ENCODE data around the gene SNX30.

GRCh38 chr9:112820881-112821280, 70.3 kb downstream of the SNX30 start:
- TF ChIP-seq CTCF (IDR thresholded peaks at IDR 0.05; ENCODE audit: borderline replicate concordance, extremely low read depth, low read length, poor library complexity, severe bottlenecking) = no peak
- no peak for TF ChIP-seq EZH2 (IDR thresholded peaks at IDR 0.05; ENCODE audit: borderline replicate concordance, low read depth, low read length, severe bottlenecking)
